ENCODE results near the gene PBX4. TPM values are rescaled to one million over a fixed set of nuclear protein-coding genes. Genes with fewer than 3 reads are reported as not detected.

PBX4 gene
- total RNA-seq, 4 donors from 2014 or later = 2.2 to 10.1 (median 3.5) TPM

- DNase-seq (ENCODE audit: low spot score) = no peak
- ATAC-seq (ENCODE audit: low FRiP score) = no peak
Measured at GRCh38 chr19:19584356-19584755, 34.1 kb downstream of the PBX4 start.

GRCh38 chr19:19582471-19582870 is 36.0 kb downstream of the PBX4 start:
- ATAC-seq (ENCODE audit: low FRiP score) = no peak
- TF ChIP-seq CTCF (IDR thresholded peaks at IDR 0.05) = no peak
- DNase-seq (ENCODE audit: low spot score) = no peak

More at GRCh38 chr19:19584356-19584755, 34.1 kb downstream of the PBX4 start:
- TF ChIP-seq CTCF (IDR thresholded peaks at IDR 0.05) = no peak

GRCh38 chr19:19581391-19581790 is 37.1 kb downstream of the PBX4 start:
- TF ChIP-seq CTCF (IDR thresholded peaks at IDR 0.05) = no peak
- ATAC-seq (ENCODE audit: low FRiP score) (no peak), DNase-seq (ENCODE audit: low spot score) (no peak)

- DNase-seq (ENCODE audit: low spot score) (no peak), ATAC-seq (ENCODE audit: low FRiP score) (no peak)
Measured at GRCh38 chr19:19580418-19580817, 38.1 kb downstream of the PBX4 start.

GRCh38 chr19:19579533-19580361 is 38.7 kb downstream of the PBX4 start:
- ATAC-seq (ENCODE audit: low FRiP score) = no peak
- TF ChIP-seq CTCF (IDR thresholded peaks at IDR 0.05) = no peak
- no peak for DNase-seq (ENCODE audit: low spot score)

More at GRCh38 chr19:19580418-19580817, 38.1 kb downstream of the PBX4 start:
- no peak for TF ChIP-seq CTCF (IDR thresholded peaks at IDR 0.05)

GRCh38 chr19:19578252-19578651 is 40.2 kb downstream of the PBX4 start:
- ATAC-seq (ENCODE audit: low FRiP score) (no peak), DNase-seq (ENCODE audit: low spot score) (no peak)
- TF ChIP-seq CTCF (IDR thresholded peaks at IDR 0.05) = no peak

- DNase-seq (ENCODE audit: low spot score) (no peak), ATAC-seq (ENCODE audit: low FRiP score) (no peak)
Measured at GRCh38 chr19:19575411-19575810, 43.1 kb downstream of the PBX4 start.

More at GRCh38 chr19:19575411-19575810, 43.1 kb downstream of the PBX4 start:
- TF ChIP-seq CTCF (IDR thresholded peaks at IDR 0.05) = no peak

Data from omental fat pad (tissue), 4 donors.